RCC 7860 (cell line): Measurements from ENCODE around the gene GRIN2A.
A peak's percentile ranks its signal among the peaks of the same experiment; 100 is the strongest.

Source experiments
- DNase-seq: peaks from one replicate; pipeline ENCODE4 v3.0.0-alpha.2; 2015; ENCODE audit warnings: low spot score
- FAIRE-seq: peaks from 2 replicates; lab custom pipeline; 2012; peaks lifted over from hg19 to GRCh38; lab: Jason Lieb, UNC

The GRIN2A gene

GRCh38 chr16:9798474-9798873 is 383.8 kb downstream of the GRIN2A start:
- FAIRE-seq, result no peak
- DNase-seq, result no peak

GRCh38 chr16:9797306-9797705 is 384.9 kb downstream of the GRIN2A start:
- peak; percentile 80 for FAIRE-seq
- DNase-seq, result peak; percentile 75

GRCh38 chr16:9793623-9794022 is 388.6 kb downstream of the GRIN2A start:
- FAIRE-seq (no peak), DNase-seq (no peak)

- DNase-seq (no peak), FAIRE-seq (no peak)
These were observed 390.7 kb downstream of the GRIN2A start for GRCh38 chr16:9791556-9791955.

- FAIRE-seq (no peak), DNase-seq (no peak)
These were observed 392.0 kb downstream of the GRIN2A start for GRCh38 chr16:9790199-9790598.

- FAIRE-seq (peak; percentile 77), DNase-seq (peak; percentile 42)
These were observed 394.5 kb downstream of the GRIN2A start for GRCh38 chr16:9787717-9788116.

GRCh38 chr16:9780831-9781230 is 401.4 kb downstream of the GRIN2A start:
- FAIRE-seq (no peak), DNase-seq (no peak)

GRCh38 chr16:9778849-9779248 is 403.4 kb downstream of the GRIN2A start:
- no peak for FAIRE-seq

GRCh38 chr16:9775998-9776397 is 406.2 kb downstream of the GRIN2A start:
- no peak for FAIRE-seq
- DNase-seq, result no peak

More at GRCh38 chr16:9778849-9779248, 403.4 kb downstream of the GRIN2A start:
- DNase-seq, result no peak

GRCh38 chr16:9773289-9773688 is 408.9 kb downstream of the GRIN2A start:
- DNase-seq (no peak), FAIRE-seq (no peak)

- FAIRE-seq, result no peak
These were observed 409.6 kb downstream of the GRIN2A start for GRCh38 chr16:9772526-9773225.

GRCh38 chr16:9766891-9767290 is 415.3 kb downstream of the GRIN2A start:
- no peak for DNase-seq
- FAIRE-seq, result no peak

More at GRCh38 chr16:9772526-9773225, 409.6 kb downstream of the GRIN2A start:
- DNase-seq, result no peak

- FAIRE-seq, result no peak
- no peak for DNase-seq
These were observed 418.7 kb downstream of the GRIN2A start for GRCh38 chr16:9763505-9763904.

GRCh38 chr16:9761870-9762269 is 420.4 kb downstream of the GRIN2A start:
- FAIRE-seq (no peak), DNase-seq (no peak)

GRCh38 chr16:9757687-9758086 is 424.5 kb downstream of the GRIN2A start:
- DNase-seq (no peak), FAIRE-seq (no peak)

GRCh38 chr16:9756434-9756833 is 425.8 kb downstream of the GRIN2A start:
- DNase-seq (no peak), FAIRE-seq (no peak)

GRCh38 chr16:9755081-9755480 is 427.1 kb downstream of the GRIN2A start:
- FAIRE-seq, result no peak
- no peak for DNase-seq

GRCh38 chr16:9741776-9742175 is 440.5 kb downstream of the GRIN2A start:
- FAIRE-seq (no peak), DNase-seq (no peak)

- DNase-seq (no peak), FAIRE-seq (no peak)
These were observed 442.9 kb downstream of the GRIN2A start for GRCh38 chr16:9739301-9739700.

- DNase-seq (no peak), FAIRE-seq (no peak)
These were observed 443.5 kb downstream of the GRIN2A start for GRCh38 chr16:9738690-9739089.

GRCh38 chr16:9736547-9736946 is 445.7 kb downstream of the GRIN2A start:
- no peak for DNase-seq
- no peak for FAIRE-seq

GRCh38 chr16:9723136-9723535 is 459.1 kb downstream of the GRIN2A start:
- DNase-seq, result no peak
- no peak for FAIRE-seq

GRCh38 chr16:9713907-9714306 is 468.3 kb downstream of the GRIN2A start:
- DNase-seq (no peak), FAIRE-seq (no peak)
